Measurements from ENCODE around the gene ERN1.

Gene ERN1

GRCh38 chr17:64113006-64113405, 16.9 kb downstream of the ERN1 start:
- DNase-seq (ENCODE audit: extremely low read depth in 1 of 2, low read depth in 1 of 2): no peak

- DNase-seq (ENCODE audit: extremely low read depth in 1 of 2, low read depth in 1 of 2): no peak
Observed at GRCh38 chr17:64111831-64112230, 18.1 kb downstream of the ERN1 start.

- no peak for DNase-seq (ENCODE audit: extremely low read depth in 1 of 2, low read depth in 1 of 2)
Observed at GRCh38 chr17:64110379-64111152, 19.4 kb downstream of the ERN1 start.

GRCh38 chr17:64109400-64109799, 20.5 kb downstream of the ERN1 start:
- DNase-seq (ENCODE audit: extremely low read depth in 1 of 2, low read depth in 1 of 2): no peak

GRCh38 chr17:64107500-64108236, 22.3 kb downstream of the ERN1 start:
- no peak for DNase-seq (ENCODE audit: extremely low read depth in 1 of 2, low read depth in 1 of 2)

GRCh38 chr17:64106918-64107317, 23.0 kb downstream of the ERN1 start:
- DNase-seq (ENCODE audit: extremely low read depth in 1 of 2, low read depth in 1 of 2): no peak

- DNase-seq (ENCODE audit: extremely low read depth in 1 of 2, low read depth in 1 of 2): no peak
Observed at GRCh38 chr17:64103391-64104364, 26.3 kb downstream of the ERN1 start.

- DNase-seq (ENCODE audit: extremely low read depth in 1 of 2, low read depth in 1 of 2): no peak
Observed at GRCh38 chr17:64102627-64103390, 27.1 kb downstream of the ERN1 start.

- DNase-seq (ENCODE audit: extremely low read depth in 1 of 2, low read depth in 1 of 2): no peak
Observed at GRCh38 chr17:64099543-64099942, 30.4 kb downstream of the ERN1 start.

- DNase-seq (ENCODE audit: extremely low read depth in 1 of 2, low read depth in 1 of 2): no peak
Observed at GRCh38 chr17:64097196-64097936, 32.6 kb downstream of the ERN1 start.

GRCh38 chr17:64096037-64096436, 33.9 kb downstream of the ERN1 start:
- no peak for DNase-seq (ENCODE audit: extremely low read depth in 1 of 2, low read depth in 1 of 2)

GRCh38 chr17:64095144-64095882, 34.6 kb downstream of the ERN1 start:
- DNase-seq (ENCODE audit: extremely low read depth in 1 of 2, low read depth in 1 of 2): no peak

- no peak for DNase-seq (ENCODE audit: extremely low read depth in 1 of 2, low read depth in 1 of 2)
Observed at GRCh38 chr17:64094412-64094811, 35.5 kb downstream of the ERN1 start.

- DNase-seq (ENCODE audit: extremely low read depth in 1 of 2, low read depth in 1 of 2): no peak
Observed at GRCh38 chr17:64092952-64093451, 36.9 kb downstream of the ERN1 start.

- no peak for DNase-seq (ENCODE audit: extremely low read depth in 1 of 2, low read depth in 1 of 2)
Observed at GRCh38 chr17:64092113-64092512, 37.8 kb downstream of the ERN1 start.

- DNase-seq (ENCODE audit: extremely low read depth in 1 of 2, low read depth in 1 of 2): no peak
Observed at GRCh38 chr17:64091571-64091970, 38.4 kb downstream of the ERN1 start.

GRCh38 chr17:64091116-64091515, 38.8 kb downstream of the ERN1 start:
- DNase-seq (ENCODE audit: extremely low read depth in 1 of 2, low read depth in 1 of 2): no peak

GRCh38 chr17:64090144-64090543, 39.8 kb downstream of the ERN1 start:
- no peak for DNase-seq (ENCODE audit: extremely low read depth in 1 of 2, low read depth in 1 of 2)

Data from activated CD8-positive, alpha-beta memory T cell treated with anti-CD3 and anti-CD28 coated beads for 1 hour (primary cell).